ENCODE data around the gene PSMD14. TPM values are rescaled to one million over a fixed set of nuclear protein-coding genes. Genes with fewer than 3 reads are reported as not detected.

PSMD14 gene
- total RNA-seq, 4 donors from 2014 or later: 19.9 to 41.7 (median 34.1) TPM

- TF ChIP-seq CTCF (IDR thresholded peaks at IDR 0.05) (no peak), POLR2A (IDR thresholded peaks at IDR 0.05) (no peak)
- 79 to 81% methylated on average over 2 of the region's 2 CpGs for WGBS, 2 donors
- H3K4me3 ChIP-seq (ENCODE audit: low read depth, poor library complexity, severe bottlenecking): no peak overlapping the region
- no peak for DNase-seq (ENCODE audit: low spot score in 2 of 2)
- intact Hi-C loops (cut with DNase I; ENCODE audit: low total_unique reads): no loop called here
Measured at GRCh38 chr2:161407597-161407996, 99.4 kb downstream of the PSMD14 start.

DNA sequence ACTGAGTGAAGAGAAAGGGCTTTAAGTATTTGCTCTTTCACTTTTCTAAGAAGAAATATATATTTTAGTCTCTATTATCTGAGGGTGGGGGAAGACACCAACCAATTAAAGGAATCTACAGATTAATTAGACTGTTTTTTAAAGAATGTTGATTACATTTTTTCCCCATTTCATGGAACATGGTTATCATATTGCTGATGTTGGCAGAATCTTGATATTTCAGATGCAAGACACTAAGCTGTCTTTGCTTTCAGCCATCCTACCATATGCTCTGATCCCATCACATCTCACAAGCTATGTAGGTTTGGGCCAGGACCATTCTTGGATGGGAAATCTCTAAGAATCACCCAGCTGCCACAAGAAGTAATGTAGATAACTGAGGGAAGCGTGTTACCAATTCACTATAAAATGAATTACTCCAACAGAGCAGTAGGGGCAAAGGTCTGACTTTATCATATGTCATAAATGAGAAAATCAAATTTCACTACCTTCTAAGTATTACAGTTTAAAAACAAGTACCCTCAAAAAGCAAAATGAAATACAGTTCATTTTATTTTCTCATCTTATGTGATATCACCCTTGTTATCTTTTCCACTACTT lies 101.2 kb downstream of the PSMD14 start:
- intact Hi-C loops (cut with DNase I; ENCODE audit: low total_unique reads): no loop called here
- 94 to 97% methylated on average over 1 of the region's 1 CpG for WGBS, 2 donors
- TF ChIP-seq CTCF (IDR thresholded peaks at IDR 0.05) (no peak), POLR2A (IDR thresholded peaks at IDR 0.05) (no peak)

DNA sequence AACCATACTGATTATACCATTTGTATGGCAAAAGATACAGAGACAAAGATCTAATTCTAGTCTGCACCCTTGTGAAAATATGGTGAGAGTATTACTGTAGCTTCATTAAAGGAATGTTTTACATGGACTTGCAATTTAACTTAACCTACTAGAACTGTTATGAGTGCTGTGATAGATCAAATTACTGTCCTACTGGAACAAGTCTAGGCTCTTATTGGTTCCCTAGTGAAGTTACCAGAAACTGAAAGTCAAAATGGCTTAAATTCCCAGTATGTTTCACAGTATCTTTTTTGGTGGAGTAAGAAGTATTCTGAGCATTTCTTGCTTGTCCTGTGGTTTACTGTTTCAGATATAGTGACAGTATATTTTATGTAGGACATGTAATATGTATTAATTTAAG lies 104.1 kb downstream of the PSMD14 start:
- TF ChIP-seq CTCF (IDR thresholded peaks at IDR 0.05) (no peak), POLR2A (IDR thresholded peaks at IDR 0.05) (no peak)
- intact Hi-C loops (cut with DNase I; ENCODE audit: low total_unique reads): no loop called here
- no peak for DNase-seq (ENCODE audit: low spot score in 2 of 2)
- no peak overlapping the region for H3K4me3 ChIP-seq (ENCODE audit: low read depth, poor library complexity, severe bottlenecking)

More for the DNA sequence above, 101.2 kb downstream of the PSMD14 start:
- no peak for DNase-seq (ENCODE audit: low spot score in 2 of 2)
- H3K4me3 ChIP-seq (ENCODE audit: low read depth, poor library complexity, severe bottlenecking): no peak overlapping the region

DNA sequence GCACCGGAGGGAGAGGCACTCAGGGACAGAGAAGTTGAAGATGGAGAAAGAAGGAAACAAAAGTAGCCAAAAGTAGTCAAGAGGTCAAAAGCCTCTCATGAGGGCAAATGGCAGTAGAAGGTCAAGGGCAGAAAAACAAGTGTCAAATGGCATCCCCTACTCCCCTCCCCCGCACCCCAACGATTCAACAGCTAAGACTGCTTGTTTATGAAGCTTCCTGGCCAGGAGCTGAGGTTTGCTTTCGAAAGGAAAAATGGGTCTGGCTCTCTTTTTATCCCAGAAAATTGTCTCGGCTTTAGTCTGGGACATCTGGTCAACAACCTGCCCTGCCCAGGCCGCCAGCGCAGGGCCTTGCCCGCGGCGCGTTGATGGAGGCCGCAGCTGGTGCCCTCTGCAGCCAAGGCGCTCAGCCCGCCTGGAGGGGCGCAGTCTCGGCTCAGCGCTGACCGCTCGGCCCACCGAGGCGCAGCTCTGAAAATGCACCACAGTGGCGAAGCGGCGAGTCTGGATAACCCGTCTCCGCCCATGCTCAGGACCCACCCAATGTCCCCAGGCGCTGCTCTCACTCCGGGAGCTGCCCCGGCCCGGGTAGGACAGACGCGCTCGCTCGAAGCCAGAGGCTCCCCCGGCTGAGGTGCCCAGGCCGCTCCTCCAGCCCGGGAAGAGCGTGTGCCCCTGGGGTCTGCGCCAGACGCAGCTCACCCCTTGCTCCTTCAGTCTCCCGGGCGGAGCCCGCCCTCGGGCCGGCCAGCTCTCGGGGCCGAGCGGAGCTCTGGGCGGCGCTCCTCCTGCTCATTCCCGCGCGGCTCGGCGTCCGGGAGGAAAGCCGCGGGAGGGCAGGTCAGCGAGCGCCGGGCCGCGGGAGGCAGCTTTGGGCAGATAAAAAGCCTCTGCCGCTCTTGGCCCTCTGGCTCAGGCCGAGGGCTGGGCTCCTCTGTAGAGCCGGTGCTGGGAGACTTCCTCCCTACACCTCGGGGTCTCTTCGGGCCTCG lies 106.1 kb downstream of the PSMD14 start:
- intact Hi-C loops (cut with DNase I; ENCODE audit: low total_unique reads): no loop called here
- H3K4me3 ChIP-seq (ENCODE audit: low read depth, poor library complexity, severe bottlenecking): no peak overlapping the region
- no peak for DNase-seq (ENCODE audit: low spot score in 2 of 2)
- WGBS, 2 donors: 6 to 7% methylated on average over 43 to 65 of the region's 69 CpGs
- TF ChIP-seq POLR2A (IDR thresholded peaks at IDR 0.05) (no peak), CTCF (IDR thresholded peaks at IDR 0.05) (no peak)

- no peak overlapping the region for H3K4me3 ChIP-seq (ENCODE audit: low read depth, poor library complexity, severe bottlenecking)
- TF ChIP-seq CTCF (IDR thresholded peaks at IDR 0.05) (no peak), POLR2A (IDR thresholded peaks at IDR 0.05) (no peak)
- no peak for DNase-seq (ENCODE audit: low spot score in 2 of 2)
- intact Hi-C loops (cut with DNase I; ENCODE audit: low total_unique reads): no loop called here
- WGBS, 2 donors: 9 to 10% methylated on average over 29 of the region's 29 CpGs
Measured at GRCh38 chr2:161415034-161415986, 107.1 kb downstream of the PSMD14 start.
